Breast epithelium (tissue), 3 donors: ENCODE measurements around the gene PNMA5.

Experiments
- POLR2A ChIP-seq: fragments of 450-650 bp; IDR thresholded peaks from one replicate; pipeline ENCODE4 v1.6.1; 2016; ENCODE audit warnings: antibody characterized with exemption, mild to moderate bottlenecking, moderate library complexity
- POLR2AphosphoS5 ChIP-seq, 3 donors: sonication (generic); formaldehyde crosslinking; IDR thresholded peaks; one replicate each; pipeline ENCODE4 v1.6.1; 2017; ENCODE audit warnings: antibody characterized with exemption in 3 of 3
- TF ChIP-seq, protein P1 (sequence below), 3 donors: fragments of 450-650 bp; IDR thresholded peaks; one replicate each; pipeline ENCODE4 v1.5.1; 2016 to 2017; ENCODE audit warnings: antibody characterized with exemption in 3 of 3, mild to moderate bottlenecking in 3 of 3, moderate library complexity in 3 of 3

DNA sequence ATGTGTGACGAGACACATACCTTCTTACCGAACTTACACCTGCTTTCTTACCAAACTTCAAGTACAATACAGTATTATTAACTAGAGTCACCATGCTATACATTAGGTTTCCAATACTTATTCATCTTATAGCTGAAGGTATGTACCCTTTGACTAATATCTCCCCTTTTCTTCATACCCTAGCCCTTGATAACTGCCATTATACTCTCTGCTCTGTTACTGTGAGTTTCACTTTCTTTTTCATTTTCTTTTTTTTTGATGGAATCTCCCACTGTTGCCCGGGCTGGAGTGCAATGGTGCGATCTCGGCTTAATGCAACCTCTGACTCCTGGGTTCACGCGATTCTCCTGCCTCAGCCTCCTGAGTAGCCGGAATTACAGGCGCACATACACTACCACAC, 3.4 kb upstream of the PNMA5 start:
- TF ChIP-seq POLR2A (no peak), POLR2AphosphoS5 (IDR thresholded peaks at IDR 0.05) (no peak)
- TF ChIP-seq, protein P1, sequence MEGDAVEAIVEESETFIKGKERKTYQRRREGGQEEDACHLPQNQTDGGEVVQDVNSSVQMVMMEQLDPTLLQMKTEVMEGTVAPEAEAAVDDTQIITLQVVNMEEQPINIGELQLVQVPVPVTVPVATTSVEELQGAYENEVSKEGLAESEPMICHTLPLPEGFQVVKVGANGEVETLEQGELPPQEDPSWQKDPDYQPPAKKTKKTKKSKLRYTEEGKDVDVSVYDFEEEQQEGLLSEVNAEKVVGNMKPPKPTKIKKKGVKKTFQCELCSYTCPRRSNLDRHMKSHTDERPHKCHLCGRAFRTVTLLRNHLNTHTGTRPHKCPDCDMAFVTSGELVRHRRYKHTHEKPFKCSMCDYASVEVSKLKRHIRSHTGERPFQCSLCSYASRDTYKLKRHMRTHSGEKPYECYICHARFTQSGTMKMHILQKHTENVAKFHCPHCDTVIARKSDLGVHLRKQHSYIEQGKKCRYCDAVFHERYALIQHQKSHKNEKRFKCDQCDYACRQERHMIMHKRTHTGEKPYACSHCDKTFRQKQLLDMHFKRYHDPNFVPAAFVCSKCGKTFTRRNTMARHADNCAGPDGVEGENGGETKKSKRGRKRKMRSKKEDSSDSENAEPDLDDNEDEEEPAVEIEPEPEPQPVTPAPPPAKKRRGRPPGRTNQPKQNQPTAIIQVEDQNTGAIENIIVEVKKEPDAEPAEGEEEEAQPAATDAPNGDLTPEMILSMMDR (IDR thresholded peaks at IDR 0.05): no peak
